ENCODE measurements around the gene DDR2.

- TF ChIP-seq POLR2AphosphoS5 (IDR thresholded peaks at IDR 0.05; ENCODE audit: borderline replicate concordance, low read depth, low read length) (no peak), EZH2 (IDR thresholded peaks at IDR 0.05) (no peak), FOXP2 (optimal IDR thresholded peaks at IDR 0.05; ENCODE audit: control extremely low read depth, extremely low read length, insufficient read depth) (no peak)
Observed at GRCh38 chr1:162676750-162677149, 44.5 kb downstream of the DDR2 start.
